GM12865 (cell line): ENCODE data around the gene LYPD6.

Source experiments
- DNase-seq: peaks from one replicate; pipeline ENCODE4 v3.0.0; 2010; ENCODE audit warnings: low read depth
- H3K4me3 ChIP-seq: 2 replicates; pipeline ENCODE4 v1.5.1; 2011; ENCODE audit warnings: mild to moderate bottlenecking, low read depth, low read length, control low read depth
- TF ChIP-seq, protein P1 (sequence below): IDR thresholded peaks from 2 replicates; pipeline ENCODE4 v1.5.1; 2011; ENCODE audit warnings: low read length, control low read depth, low read depth, inconsistent platforms; ENCODE audit not compliant: insufficient read depth; ENCODE audit errors: missing control alignments

LYPD6 gene

DNA sequence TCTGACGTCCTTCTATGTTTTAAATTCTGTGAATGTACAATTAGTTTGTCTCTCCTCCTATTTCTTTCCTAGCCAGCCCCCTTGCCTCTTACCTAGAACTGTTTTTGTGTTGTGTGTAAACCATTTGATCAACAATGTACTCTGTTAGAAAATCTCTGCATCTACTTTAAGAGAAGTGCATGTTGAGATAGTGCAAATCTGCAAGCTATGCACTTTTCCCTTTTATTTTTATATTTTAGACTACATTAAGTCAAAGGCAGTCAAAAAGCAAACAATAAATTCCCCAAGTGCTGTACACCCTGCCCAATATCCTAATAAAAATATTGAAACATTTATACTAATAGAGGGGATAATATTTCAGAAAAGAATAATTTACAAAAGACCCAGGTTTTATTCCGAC is 13.7 kb downstream of the LYPD6 start:
- TF ChIP-seq, protein P1, sequence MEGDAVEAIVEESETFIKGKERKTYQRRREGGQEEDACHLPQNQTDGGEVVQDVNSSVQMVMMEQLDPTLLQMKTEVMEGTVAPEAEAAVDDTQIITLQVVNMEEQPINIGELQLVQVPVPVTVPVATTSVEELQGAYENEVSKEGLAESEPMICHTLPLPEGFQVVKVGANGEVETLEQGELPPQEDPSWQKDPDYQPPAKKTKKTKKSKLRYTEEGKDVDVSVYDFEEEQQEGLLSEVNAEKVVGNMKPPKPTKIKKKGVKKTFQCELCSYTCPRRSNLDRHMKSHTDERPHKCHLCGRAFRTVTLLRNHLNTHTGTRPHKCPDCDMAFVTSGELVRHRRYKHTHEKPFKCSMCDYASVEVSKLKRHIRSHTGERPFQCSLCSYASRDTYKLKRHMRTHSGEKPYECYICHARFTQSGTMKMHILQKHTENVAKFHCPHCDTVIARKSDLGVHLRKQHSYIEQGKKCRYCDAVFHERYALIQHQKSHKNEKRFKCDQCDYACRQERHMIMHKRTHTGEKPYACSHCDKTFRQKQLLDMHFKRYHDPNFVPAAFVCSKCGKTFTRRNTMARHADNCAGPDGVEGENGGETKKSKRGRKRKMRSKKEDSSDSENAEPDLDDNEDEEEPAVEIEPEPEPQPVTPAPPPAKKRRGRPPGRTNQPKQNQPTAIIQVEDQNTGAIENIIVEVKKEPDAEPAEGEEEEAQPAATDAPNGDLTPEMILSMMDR, result no peak
- no peak for DNase-seq
- H3K4me3 ChIP-seq, result no peak overlapping the region

DNA sequence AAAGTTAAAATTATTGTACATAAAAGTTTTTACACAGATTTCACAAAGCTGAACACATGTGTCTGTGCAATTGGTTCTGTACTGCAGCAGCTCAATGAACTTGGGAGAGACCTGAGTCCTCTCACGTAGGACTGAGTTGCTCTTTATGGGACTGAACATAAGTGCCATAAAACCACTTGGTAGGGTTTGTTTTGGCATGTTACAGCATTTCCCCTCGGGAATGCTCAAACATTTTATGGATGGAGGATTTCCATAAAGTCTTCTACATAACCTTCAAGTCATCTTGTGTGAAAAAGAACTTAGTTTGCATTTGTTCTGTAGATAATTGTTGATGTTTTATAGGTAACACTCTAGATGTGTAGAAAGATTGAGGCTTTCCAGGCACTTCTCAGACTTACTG is 15.9 kb downstream of the LYPD6 start:
- DNase-seq, result no peak
- TF ChIP-seq, protein P1, result no peak
- H3K4me3 ChIP-seq, result no peak overlapping the region

DNA sequence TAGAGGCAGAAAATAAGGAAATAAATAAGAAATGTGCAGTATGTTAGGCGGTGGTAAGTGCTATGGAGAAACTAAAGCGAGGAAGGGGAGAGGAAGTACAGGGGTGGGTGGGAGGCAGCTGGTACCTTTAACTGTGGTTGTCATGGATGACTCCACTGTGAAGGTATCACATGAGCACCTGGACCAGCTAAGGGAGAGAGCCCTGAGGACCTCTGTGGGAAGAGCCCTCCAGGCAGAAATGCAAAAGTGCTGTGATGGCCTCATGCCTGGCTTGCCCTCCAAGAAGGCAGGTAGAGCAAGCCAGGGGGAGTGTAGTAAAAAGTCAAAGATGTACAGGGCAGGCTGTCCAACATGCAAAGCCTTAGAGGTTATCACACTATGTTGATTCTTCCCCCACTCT is 17.9 kb downstream of the LYPD6 start:
- H3K4me3 ChIP-seq, result no peak overlapping the region
- TF ChIP-seq, protein P1, result no peak
- no peak for DNase-seq

DNA sequence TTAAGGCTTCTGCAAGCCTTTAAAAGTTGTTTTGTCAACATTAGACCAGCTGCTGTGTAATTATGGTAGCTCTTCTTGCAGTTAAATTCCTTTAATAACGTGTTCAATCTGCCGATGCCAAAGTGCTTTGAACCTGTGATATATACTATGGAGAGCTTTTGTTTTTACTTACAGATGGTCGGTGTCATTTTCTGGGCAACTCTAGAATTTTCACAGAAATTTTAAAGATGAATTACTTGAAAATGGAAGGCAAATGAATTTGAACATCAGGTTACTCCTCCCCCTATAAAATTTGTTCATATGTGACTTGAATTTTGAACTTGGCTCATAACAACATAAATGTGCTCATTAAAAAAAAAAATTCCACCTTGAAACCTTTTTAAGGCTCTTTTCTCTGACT is 23.0 kb downstream of the LYPD6 start:
- no peak for DNase-seq
- TF ChIP-seq, protein P1, result no peak
- no peak overlapping the region for H3K4me3 ChIP-seq

DNA sequence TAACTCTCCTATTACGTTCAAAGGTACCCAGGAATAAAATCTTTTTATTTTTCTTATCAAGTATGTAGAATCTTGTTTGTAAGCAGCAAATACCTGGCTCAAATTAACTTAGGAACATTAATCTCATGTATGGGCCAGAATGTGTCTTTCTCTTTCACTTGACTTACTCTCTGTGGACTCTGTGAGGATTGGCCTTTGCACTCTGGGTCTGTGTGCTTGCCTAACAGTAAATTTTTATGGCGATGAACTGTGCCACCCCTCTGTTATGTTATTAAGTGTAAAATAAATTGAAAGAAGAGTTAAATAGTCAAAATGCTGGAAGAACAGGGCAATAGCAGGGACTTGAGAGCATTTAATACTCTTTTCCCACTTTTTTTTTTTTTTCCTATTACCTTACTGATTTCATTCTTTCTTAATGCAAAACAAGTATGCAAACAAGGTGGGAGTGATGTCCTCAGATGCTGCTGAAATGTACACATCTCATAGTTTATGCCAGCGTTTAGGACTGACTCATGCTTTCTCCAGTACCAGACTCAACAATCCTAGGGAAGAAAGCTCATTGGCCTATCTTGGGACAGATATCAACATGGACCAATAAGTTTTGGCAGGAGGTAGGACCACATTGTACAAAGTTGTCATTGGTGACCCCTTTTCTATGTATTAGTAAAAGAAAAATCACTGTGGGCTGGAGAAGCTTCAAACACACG is 25.5 kb downstream of the LYPD6 start:
- DNase-seq, result no peak
- TF ChIP-seq, protein P1, result no peak
- H3K4me3 ChIP-seq, result no peak overlapping the region

DNA sequence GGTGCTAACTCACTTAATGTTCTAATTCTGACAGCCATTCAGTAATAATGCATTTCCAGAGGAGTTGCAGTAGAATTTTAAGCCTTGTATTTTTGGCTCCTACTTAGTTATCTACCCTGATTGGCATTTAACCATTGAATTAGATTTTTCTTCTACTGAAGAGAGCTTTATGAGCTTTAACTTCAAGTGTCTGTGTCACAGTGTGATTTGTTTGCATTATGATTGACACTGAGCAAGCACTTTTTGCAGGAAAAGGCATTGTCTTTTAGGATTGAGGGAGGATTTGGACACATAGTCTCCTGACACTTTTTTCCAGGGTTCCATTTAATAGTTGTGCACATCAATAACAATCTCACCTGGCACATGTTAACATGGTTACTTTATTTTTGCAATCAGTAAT is 26.7 kb downstream of the LYPD6 start:
- TF ChIP-seq, protein P1, result no peak
- DNase-seq, result no peak
- no peak overlapping the region for H3K4me3 ChIP-seq

DNA sequence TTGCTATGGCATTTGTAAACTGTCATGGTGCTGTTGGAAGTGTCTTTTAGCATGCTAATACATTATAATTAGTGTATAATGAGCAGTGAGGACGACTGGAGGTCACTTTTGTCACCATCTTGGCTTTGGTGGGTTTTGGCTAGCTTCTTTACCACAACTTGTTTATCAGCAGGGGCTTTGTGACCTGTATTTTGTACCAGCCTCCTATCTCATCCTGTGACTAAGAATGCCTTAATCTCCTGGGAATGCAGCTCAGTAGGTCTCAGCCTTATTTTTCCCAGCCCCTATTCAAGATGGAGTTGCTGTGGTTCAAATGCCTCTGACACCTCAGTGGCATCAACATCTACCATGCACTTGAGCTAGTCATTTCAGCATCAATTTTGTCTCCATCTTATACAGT is 29.7 kb downstream of the LYPD6 start:
- TF ChIP-seq, protein P1, result no peak
- H3K4me3 ChIP-seq, result no peak overlapping the region
- DNase-seq, result no peak
